HG03066 (cell line): ENCODE data around the gene BIRC5.

ENCODE experiments used
- ATAC-seq: cut with Tn5 transposase; IDR thresholded peaks from one replicate; pipeline ENCODE4 v1.9.1; 2021; ENCODE audit warnings: low read depth; ENCODE audit not compliant: unreplicated experiment

Gene BIRC5

DNA sequence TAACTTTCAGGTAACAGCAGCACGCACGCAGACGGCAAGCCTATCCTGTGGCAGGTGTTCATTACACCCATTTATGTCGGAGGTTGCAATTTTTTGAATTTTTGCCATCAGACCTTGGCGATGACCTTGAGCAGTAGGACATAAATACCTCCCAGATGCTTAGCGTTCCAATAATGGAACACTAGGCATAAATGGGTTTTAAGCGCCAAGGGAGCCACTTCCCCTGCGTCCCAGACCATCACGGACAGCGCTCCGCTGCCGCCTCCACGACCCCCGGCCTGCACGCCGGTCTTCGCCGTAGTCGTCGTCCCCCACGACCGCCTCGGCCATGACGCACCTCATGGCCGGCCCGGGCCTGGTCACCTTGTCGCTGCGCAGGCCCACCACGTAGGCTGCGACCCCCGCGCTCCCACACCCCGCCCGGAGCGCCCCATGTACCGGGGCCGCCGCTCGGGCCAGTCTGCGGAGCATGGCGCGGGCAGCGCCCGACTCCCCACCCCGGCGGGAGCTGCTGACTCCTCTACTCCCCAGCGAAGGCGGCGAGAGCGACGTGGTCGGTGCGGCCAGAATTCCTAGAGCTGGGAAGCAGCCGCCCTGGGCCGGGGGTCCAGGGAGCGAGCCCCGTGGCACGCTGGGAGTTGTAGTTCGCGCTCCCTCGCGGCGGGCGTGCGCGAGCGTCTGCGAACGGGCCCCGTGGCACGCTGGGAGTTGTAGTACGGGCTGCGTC is 40.1 kb downstream of the BIRC5 start:
- peak; percentile 43 for ATAC-seq

DNA sequence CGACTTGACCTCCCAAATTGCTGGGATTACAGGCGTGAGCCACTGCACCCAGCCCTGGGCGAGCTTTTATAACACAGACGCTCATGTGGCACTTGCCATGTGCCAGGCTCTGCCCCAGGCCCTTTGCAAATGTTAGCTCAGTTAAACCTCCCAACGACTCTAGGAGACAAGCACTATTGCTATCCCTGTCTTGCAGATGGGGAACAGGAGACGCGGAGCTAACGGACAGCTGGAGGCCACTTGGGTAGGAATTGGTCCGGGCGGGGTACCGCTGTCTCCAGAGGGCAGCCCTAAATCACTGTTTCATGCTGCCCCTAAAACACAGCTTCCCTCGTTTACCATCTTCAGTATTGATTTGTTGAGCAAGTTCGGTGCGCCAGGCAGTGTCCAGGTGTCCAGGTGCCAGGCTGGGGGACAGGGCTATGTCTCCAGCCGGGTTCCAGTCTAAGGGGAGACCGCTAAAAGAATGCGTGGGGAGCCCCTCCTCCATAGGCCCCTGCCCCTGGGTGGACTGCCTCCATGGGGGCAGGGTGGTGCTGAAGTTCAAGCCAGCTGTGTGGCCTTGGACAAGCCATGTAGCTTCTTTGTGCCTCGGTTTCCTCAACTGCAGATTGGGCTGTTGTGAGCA is 41.1 kb downstream of the BIRC5 start:
- no peak for ATAC-seq

DNA sequence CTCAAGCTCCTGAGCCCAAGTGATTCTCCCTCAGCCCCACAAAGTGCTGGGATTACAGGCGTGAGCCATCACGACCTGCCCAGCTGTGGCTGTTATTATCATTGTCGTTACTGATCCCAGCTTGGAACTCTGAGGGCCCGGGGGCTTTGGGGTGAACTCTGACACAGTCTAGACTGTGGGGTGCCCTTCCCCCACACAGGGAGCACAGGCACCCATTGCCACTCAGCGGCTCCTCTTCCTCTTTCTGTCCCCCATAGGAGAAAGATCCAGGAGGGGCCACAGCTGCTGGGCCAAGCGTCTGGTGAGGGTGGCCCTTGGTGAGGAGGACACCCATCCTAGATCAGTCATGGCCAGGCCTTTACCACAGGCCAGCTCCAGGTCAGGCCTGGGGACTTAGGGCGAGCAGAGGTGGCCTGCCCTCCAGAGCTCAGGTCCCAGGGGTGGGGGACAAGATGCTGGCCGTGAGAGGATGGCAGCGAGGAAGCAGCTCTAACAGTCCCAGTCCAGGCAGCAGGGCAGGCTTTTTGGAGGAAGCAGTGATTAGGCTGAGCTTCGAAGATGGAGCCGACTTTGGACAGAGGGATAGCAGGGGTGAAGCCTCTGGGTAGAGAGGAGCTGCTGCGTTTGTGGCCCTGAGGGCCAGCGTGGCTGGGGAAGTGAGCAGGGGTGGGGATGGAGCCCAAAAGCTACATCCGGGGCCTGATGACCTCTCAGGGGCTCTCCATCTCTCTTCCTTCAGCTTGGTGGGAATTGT is 42.1 kb downstream of the BIRC5 start:
- no peak for ATAC-seq

GRCh38 chr17:78256707-78257591 is 42.9 kb downstream of the BIRC5 start:
- no peak for ATAC-seq

DNA sequence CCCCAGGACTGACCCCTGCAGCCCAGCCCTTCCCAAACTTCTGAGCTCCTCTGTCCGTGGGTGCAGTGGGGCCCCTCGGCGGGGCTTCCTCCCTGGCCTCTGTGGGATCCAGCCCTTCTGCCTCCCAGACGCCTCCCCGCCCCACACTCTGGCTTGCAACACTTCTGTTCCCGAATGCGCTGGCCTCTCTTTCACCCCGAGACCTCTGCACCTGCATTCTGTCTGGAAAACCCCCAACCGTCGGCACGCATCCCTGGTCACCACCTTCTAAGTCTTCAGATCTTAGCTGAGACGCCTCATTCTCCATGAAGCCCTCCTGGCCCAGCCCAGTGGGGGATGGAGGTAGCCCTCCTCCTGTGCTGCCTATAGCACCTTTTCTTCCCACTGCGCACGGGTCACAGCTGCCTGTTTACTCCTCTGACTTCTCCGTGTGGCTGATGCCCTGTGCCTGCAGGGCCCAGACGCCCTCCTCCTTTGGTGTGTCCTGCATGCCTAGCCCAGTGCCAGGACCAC is 43.8 kb downstream of the BIRC5 start:
- ATAC-seq = no peak

- ATAC-seq = no peak
These were observed 44.5 kb downstream of the BIRC5 start for GRCh38 chr17:78258323-78259191.

DNA sequence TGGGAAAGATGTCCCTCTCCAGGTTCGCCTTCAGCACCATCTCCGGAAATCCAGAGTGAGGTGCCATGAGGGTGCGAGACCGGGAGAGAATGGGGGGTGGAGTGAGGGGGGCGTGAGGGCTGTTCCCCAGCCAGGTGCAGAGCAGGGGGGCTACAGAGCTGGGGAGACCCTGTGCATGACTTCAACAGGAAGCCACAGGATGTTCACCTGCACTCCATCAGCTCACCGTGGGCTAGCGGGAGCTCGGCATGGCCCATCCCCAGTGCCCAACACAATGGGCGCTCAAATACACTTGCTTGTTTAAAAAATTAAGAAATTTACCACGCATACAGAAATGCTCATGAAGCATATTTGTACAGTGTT is 45.1 kb downstream of the BIRC5 start:
- ATAC-seq = no peak

- no peak for ATAC-seq
These were observed 49.1 kb downstream of the BIRC5 start for GRCh38 chr17:78263063-78263735.

- ATAC-seq = no peak
These were observed 49.8 kb downstream of the BIRC5 start for GRCh38 chr17:78263736-78264340.

- ATAC-seq = no peak
These were observed 50.5 kb downstream of the BIRC5 start for GRCh38 chr17:78264590-78264989.

GRCh38 chr17:78265121-78265520 is 51.1 kb downstream of the BIRC5 start:
- no peak for ATAC-seq

- no peak for ATAC-seq
These were observed 52.2 kb downstream of the BIRC5 start for GRCh38 chr17:78266231-78266631.

DNA sequence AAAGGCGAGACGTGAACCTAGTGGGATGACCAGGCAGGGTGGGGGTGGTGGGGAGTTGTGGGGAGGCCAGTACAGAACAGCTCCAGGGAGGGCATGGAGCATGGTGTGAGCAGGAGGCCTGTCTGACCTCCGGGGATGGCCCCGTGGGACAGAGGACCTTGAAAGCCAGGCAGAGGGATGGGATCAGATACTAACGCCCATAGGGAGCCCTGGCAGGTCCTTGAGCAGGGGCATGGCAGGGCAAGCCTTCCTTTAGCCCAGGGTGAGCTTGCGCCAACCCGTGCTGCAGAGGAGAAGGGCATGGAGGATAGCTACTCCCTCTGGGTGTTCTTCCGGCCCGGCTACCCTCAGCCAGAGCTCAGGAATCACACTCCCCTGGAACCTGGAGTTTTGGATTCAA is 52.7 kb downstream of the BIRC5 start:
- ATAC-seq = no peak

GRCh38 chr17:78267253-78268073 is 53.4 kb downstream of the BIRC5 start:
- ATAC-seq = no peak

DNA sequence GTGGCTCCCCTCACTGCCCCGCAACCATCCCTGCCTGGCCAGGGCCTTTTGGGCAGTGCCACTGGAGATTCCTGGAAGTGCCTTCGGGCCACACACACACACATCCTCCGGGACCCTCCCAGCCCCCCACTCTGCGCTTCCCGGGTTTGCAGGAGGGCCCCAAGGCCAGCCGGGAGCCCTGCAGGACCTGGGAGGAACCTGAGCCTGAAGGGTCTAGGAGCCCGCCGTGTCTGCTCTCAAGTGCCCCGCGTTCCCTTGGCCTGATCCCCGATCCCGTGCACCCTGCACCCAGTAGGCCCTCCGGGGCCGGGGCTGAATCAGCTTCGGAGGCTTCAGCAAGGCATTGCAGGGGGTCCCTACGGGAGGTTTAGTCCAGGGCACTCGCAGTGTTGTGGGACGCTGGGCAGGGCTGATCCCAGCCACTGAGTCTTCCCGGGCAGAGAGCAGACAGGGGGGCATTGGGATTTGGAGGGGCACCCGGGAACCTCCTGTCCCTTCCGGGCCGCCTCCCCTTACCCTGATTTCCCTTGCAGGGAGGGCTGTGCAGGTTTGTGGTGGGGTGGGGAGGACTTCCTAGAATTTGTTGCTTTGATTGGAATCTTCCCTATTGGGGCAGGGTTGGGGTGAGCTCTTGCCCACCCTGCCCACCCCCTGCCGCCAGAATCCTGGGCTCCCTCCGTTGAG is 54.3 kb downstream of the BIRC5 start:
- ATAC-seq = no peak

DNA sequence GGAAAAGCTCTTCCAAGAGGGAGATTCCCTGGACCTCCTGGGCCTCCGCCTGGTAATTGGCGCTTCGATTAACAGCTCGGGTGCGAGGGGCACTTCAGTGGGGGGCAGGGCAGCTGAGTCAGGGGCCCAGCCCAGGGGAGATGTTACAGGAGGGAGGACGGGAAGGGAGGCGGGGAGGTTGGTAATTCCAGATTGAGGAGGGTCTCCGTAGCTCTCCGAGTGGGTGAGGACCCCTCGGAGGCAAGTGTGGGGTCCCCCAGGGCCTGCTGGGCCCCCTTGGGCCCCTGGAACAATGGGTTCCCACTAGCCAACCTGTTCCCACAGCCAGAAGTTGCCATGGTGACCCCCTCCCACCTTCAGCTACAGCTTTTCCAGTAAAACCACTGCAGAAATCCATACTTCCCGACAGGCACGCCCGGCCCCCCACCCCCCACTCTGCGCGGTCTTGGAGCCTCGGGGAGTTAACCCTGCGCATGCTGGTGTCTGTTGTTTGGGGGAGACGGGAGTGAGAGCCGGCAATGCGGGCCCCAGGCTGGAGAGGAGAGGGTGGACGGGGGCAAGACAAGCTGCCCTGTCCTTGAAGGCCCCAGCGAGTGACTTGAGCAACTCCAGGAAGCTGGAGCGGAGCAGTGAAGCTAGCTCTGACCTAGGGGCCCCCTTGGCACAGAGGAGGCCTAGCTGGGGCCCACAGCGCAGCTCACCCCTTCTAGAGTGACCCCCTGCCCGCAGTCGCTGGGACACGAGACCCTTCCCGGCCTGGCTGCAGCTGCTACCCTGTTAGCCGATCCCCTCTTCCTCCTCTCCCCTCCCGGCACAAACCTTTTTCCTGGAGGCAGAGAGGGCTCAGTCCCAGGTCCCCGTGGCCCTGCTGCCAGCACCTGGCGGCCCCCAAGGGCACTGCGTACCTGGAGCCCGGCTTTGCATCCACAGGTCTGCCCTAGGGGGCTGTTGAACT is 55.2 kb downstream of the BIRC5 start:
- no peak for ATAC-seq
